SK-N-SH (cell line): ENCODE data around the gene POP7.

Source experiments
- CTCF ChIP-seq: fragments of 200-600 bp; sonication (generic); IDR thresholded peaks from 2 replicates; pipeline ENCODE4 v1.6.1; 2017; ENCODE audit warnings: antibody characterized with exemption, mild to moderate bottlenecking, moderate library complexity
- EP300 ChIP-seq, 2 experiments: IDR thresholded peaks; 2 replicates each; pipeline versions ENCODE4 v1.4.0 to v1.6.1; 2012; ENCODE audit warnings: borderline replicate concordance in 1 of 2, low read depth in 1 of 2, low read length in 1 of 2
- FOSL2 ChIP-seq: IDR thresholded peaks from 2 replicates; pipeline ENCODE4 v1.4.0; 2012; ENCODE audit warnings: low read depth, mild to moderate bottlenecking, moderate library complexity, borderline replicate concordance
- JUND ChIP-seq: IDR thresholded peaks from 2 replicates; pipeline ENCODE4 v1.4.0; 2012
- MAX ChIP-seq: IDR thresholded peaks from 2 replicates; pipeline ENCODE4 v1.4.0; 2012; ENCODE audit warnings: low read depth
- RAD21 ChIP-seq: IDR thresholded peaks from 2 replicates; pipeline ENCODE4 v1.6.1; 2012; ENCODE audit warnings: mild to moderate bottlenecking, low read length
- TEAD4 ChIP-seq: IDR thresholded peaks from 2 replicates; pipeline ENCODE4 v1.4.0; 2012; ENCODE audit warnings: mild to moderate bottlenecking, borderline replicate concordance; ENCODE audit not compliant: insufficient read depth
- YY1 ChIP-seq: IDR thresholded peaks from 2 replicates; pipeline ENCODE4 v1.4.0; 2012; ENCODE audit warnings: low read depth, mild to moderate bottlenecking

GRCh38 chr7:100745184-100745583, 39.3 kb downstream of the POP7 start:
- no peak for TF ChIP-seq RAD21
- TF ChIP-seq YY1: no peak
- no peak for TF ChIP-seq CTCF
- TF ChIP-seq JUND: no peak
- TF ChIP-seq MAX: no peak
- TF ChIP-seq TEAD4: no peak
- no peak for TF ChIP-seq EP300 (IDR thresholded peaks at IDR 0.05; ENCODE audit: borderline replicate concordance in 1 of 2, low read depth in 1 of 2, low read length in 1 of 2)
- TF ChIP-seq FOSL2: no peak
